H1 (cell line): ENCODE measurements around the gene TMEM140. TPM values are rescaled to one million over a fixed set of nuclear protein-coding genes. Genes with fewer than 3 reads are reported as not detected.

Experiments used
- CTCF ChIA-PET: fragments of 300-600 bp; sonication (Branson Sonifier 250); formaldehyde crosslinking; loops from one replicate; lab custom pipeline; 2021; ENCODE audit not compliant: partially characterized antibody; lab: Charles Lee
- POLR2A ChIA-PET: fragments of 300-600 bp; sonication (Branson Sonifier 250); formaldehyde crosslinking; loops from one replicate; lab custom pipeline; 2021; ENCODE audit warnings: inconsistent platforms; ENCODE audit not compliant: partially characterized antibody; lab: Charles Lee
- DNase-seq, 2 experiments: peaks; one replicate each; pipeline versions ENCODE4 v3.0.0 to v3.0.0-alpha.2; 2010 to 2022; ENCODE audit warnings: low spot score in 2 of 2, low read depth in 1 of 2, mixed read lengths in 1 of 2
- FAIRE-seq: peaks from 2 replicates; lab custom pipeline; 2011; peaks lifted over from hg19 to GRCh38; lab: Jason Lieb, UNC
- H2AFZ ChIP-seq: 2 replicates; pipeline ENCODE4 v1.8.1; 2012; ENCODE audit warnings: low read length, inconsistent platforms
- H2AK5ac ChIP-seq: 2 replicates; pipeline ENCODE4 v1.6.1; 2013; ENCODE audit warnings: low read depth, low read length
- H2BK120ac ChIP-seq: replicated peaks from 2 replicates; pipeline ENCODE3; 2013; ENCODE audit warnings: low read depth, low read length, inconsistent platforms
- H2BK12ac ChIP-seq: 2 replicates; pipeline ENCODE4 v1.6.1; 2013; ENCODE audit warnings: low read depth, low read length
- H2BK15ac ChIP-seq: 2 replicates; pipeline ENCODE4 v1.6.1; 2013; ENCODE audit warnings: low read length
- H2BK20ac ChIP-seq: 2 replicates; pipeline ENCODE4 v1.6.1; 2013; ENCODE audit warnings: low read length
- H2BK5ac ChIP-seq: 2 replicates; pipeline ENCODE4 v1.6.1; 2013; ENCODE audit warnings: low read depth, low read length
- H3K14ac ChIP-seq: 2 replicates; pipeline ENCODE4 v1.6.1; 2013; ENCODE audit warnings: inconsistent platforms; ENCODE audit not compliant: insufficient read length
- H3K18ac ChIP-seq: 2 replicates; pipeline ENCODE4 v1.6.1; 2013; ENCODE audit warnings: low read length; ENCODE audit errors: extremely low read depth
- H3K23ac ChIP-seq: 2 replicates; pipeline ENCODE4 v1.6.1; 2013; ENCODE audit warnings: inconsistent platforms; ENCODE audit not compliant: insufficient read length
- H3K23me2 ChIP-seq: 2 replicates; pipeline ENCODE4 v1.6.1; 2013; ENCODE audit warnings: low read depth, low read length
- H3K27ac ChIP-seq: 2 replicates; pipeline ENCODE4 v1.6.1; 2011; ENCODE audit warnings: low read depth, low read length, inconsistent platforms
- H3K27me3 ChIP-seq, 4 experiments: replicated peaks in 1 of 4; 1 replicate in 1 of 4; 2 replicates in 3 of 4; pipeline versions ENCODE4 v1.6.1 to v1.8.1; 2011 to 2013; ENCODE audit warnings: low read length in 3 of 4, mild to moderate bottlenecking in 3 of 4, inconsistent platforms in 2 of 4, mixed read lengths in 2 of 4, moderate library complexity in 1 of 4; ENCODE audit not compliant: control insufficient read depth in 3 of 4, insufficient read depth in 3 of 4; ENCODE audit errors: extremely low read depth in 1 of 4
- H3K36me3 ChIP-seq, 4 experiments: 2 replicates each; pipeline versions ENCODE4 v1.6.1 to v1.8.1; 2011 to 2013; ENCODE audit warnings: mild to moderate bottlenecking in 4 of 4, low read length in 3 of 4, moderate library complexity in 2 of 4, control low read depth in 1 of 4, inconsistent platforms in 1 of 4; ENCODE audit not compliant: insufficient read depth in 4 of 4, control insufficient read depth in 2 of 4
- H3K4ac ChIP-seq: replicated peaks from 2 replicates; pipeline ENCODE3; 2013; ENCODE audit warnings: low read length, low read depth, mixed read lengths, inconsistent platforms; ENCODE audit not compliant: insufficient read length
- H3K4me1 ChIP-seq, 4 experiments: replicated peaks in 1 of 4; 1 replicate in 1 of 4; 2 replicates in 3 of 4; pipeline versions ENCODE4 v1.6.1 to v1.8.1; 2011 to 2013; ENCODE audit warnings: low read length in 3 of 4, inconsistent platforms in 2 of 4, mixed read lengths in 1 of 4; ENCODE audit not compliant: insufficient read depth in 4 of 4, control insufficient read depth in 3 of 4
- H3K4me2 ChIP-seq, 2 experiments: 2 replicates each; pipeline versions ENCODE4 v1.6.1 to v1.8.1; 2011 to 2013; ENCODE audit warnings: low read depth in 2 of 2, low read length in 2 of 2, control low read depth in 1 of 2, inconsistent platforms in 1 of 2, mild to moderate bottlenecking in 1 of 2; ENCODE audit not compliant: insufficient read depth in 1 of 2
- H3K4me3 ChIP-seq, 4 experiments: fragments of 200-600, 300-600 bp in 1 of 4; sonication (generic), shearing (Covaris generic), sonication (Bioruptor Twin) in 1 of 4; 2 replicates each; pipeline versions ENCODE4 v1.5.1 to v1.8.1; 2011 to 2016; ENCODE audit warnings: low read length in 4 of 4, low read depth in 3 of 4, control low read depth in 2 of 4, inconsistent platforms in 2 of 4, mild to moderate bottlenecking in 2 of 4, mixed read lengths in 1 of 4, moderate library complexity in 1 of 4; ENCODE audit not compliant: insufficient read depth in 2 of 4; ENCODE audit errors: extremely low read depth in 1 of 4
- H3K56ac ChIP-seq: replicated peaks from 2 replicates; pipeline ENCODE3; 2013; ENCODE audit warnings: low read depth, mild to moderate bottlenecking, mixed read lengths, low read length, inconsistent platforms; ENCODE audit not compliant: insufficient read length
- H3K79me1 ChIP-seq: 2 replicates; pipeline ENCODE4 v1.6.1; 2013; ENCODE audit warnings: low read depth, low read length, control low read depth
- H3K79me2 ChIP-seq, 2 experiments: 2 replicates each; pipeline versions ENCODE4 v1.6.1 to v1.8.1; 2012 to 2013; ENCODE audit warnings: low read length in 2 of 2, mild to moderate bottlenecking in 2 of 2, inconsistent platforms in 1 of 2; ENCODE audit not compliant: insufficient read depth in 2 of 2, control insufficient read depth in 1 of 2
- H3K9ac ChIP-seq, 4 experiments: replicated peaks in 1 of 4; 1 replicate in 1 of 4; 2 replicates in 3 of 4; pipeline versions ENCODE4 v1.6.1 to v1.8.1; 2011 to 2013; ENCODE audit warnings: low read depth in 3 of 4, low read length in 3 of 4, control low read depth in 2 of 4, mild to moderate bottlenecking in 2 of 4, moderate library complexity in 2 of 4, inconsistent platforms in 1 of 4; ENCODE audit errors: extremely low read depth in 1 of 4
- H3K9me3 ChIP-seq, 2 experiments: 2 replicates each; pipeline versions ENCODE4 v1.6.1 to v1.8.1; 2012 to 2013; ENCODE audit warnings: mild to moderate bottlenecking in 2 of 2, moderate library complexity in 2 of 2, control low read depth in 1 of 2, inconsistent platforms in 1 of 2, low read depth in 1 of 2, low read length in 1 of 2, mixed read lengths in 1 of 2; ENCODE audit not compliant: insufficient read depth in 2 of 2
- H4K20me1 ChIP-seq, 2 experiments: replicated peaks in 1 of 2; 2 replicates each; pipeline versions ENCODE3 to v1.8.1; 2011 to 2013; ENCODE audit warnings: inconsistent platforms in 2 of 2, low read length in 2 of 2, mild to moderate bottlenecking in 1 of 2; ENCODE audit not compliant: insufficient read depth in 2 of 2, control insufficient read depth in 1 of 2
- H4K5ac ChIP-seq: 2 replicates; pipeline ENCODE4 v1.6.1; 2013; ENCODE audit warnings: low read length, low read depth, mixed read lengths, inconsistent platforms; ENCODE audit not compliant: insufficient read length
- H4K8ac ChIP-seq: 2 replicates; pipeline ENCODE4 v1.8.0; 2013; ENCODE audit warnings: mild to moderate bottlenecking, moderate library complexity, low read length, inconsistent platforms; ENCODE audit not compliant: insufficient read depth; ENCODE audit errors: extremely low read depth
- H4K91ac ChIP-seq: replicated peaks from 2 replicates; pipeline ENCODE3; 2013; ENCODE audit warnings: low read length, mixed read lengths, inconsistent platforms; ENCODE audit not compliant: insufficient read length
- ASH2L ChIP-seq: fragments of 200-600, 300-600 bp; sonication (generic); IDR thresholded peaks from one replicate; pipeline ENCODE4 v1.7.1; 2017; ENCODE audit warnings: low read length
- CHD2 ChIP-seq: IDR thresholded peaks from 2 replicates; pipeline ENCODE4 v1.6.1; 2012; ENCODE audit warnings: low read length, improper control_type of control experiment
- EZH2 ChIP-seq: fragments of 200-600 bp; sonication (generic); IDR thresholded peaks from 2 replicates; pipeline ENCODE4 v1.7.1; 2012; ENCODE audit warnings: low read depth, mild to moderate bottlenecking, moderate library complexity, low read length, inconsistent platforms; ENCODE audit not compliant: severe bottlenecking
- GABPA ChIP-seq: IDR thresholded peaks from 2 replicates; pipeline ENCODE4 v1.6.1; 2011; ENCODE audit warnings: mild to moderate bottlenecking, low read length, moderate library complexity, borderline replicate concordance; ENCODE audit not compliant: insufficient read depth
- GTF2F1 ChIP-seq: IDR thresholded peaks from 2 replicates; pipeline ENCODE4 v1.6.1; 2012; ENCODE audit warnings: low read depth, low read length, improper control_type of control experiment, borderline replicate concordance
- JUND ChIP-seq: IDR thresholded peaks from 2 replicates; pipeline ENCODE4 v1.6.1; 2011; ENCODE audit warnings: mild to moderate bottlenecking, improper control_type of control experiment, low read length
- KDM1A ChIP-seq: fragments of 200-600, 300-600 bp; sonication (generic); IDR thresholded peaks from 2 replicates; pipeline ENCODE4 v1.7.1; 2016; ENCODE audit warnings: mild to moderate bottlenecking, low read length, borderline replicate concordance
- KDM4A ChIP-seq: IDR thresholded peaks from one replicate; pipeline ENCODE4 v1.7.1; 2012; ENCODE audit warnings: low read depth, mild to moderate bottlenecking, moderate library complexity, low read length, inconsistent platforms; ENCODE audit not compliant: severe bottlenecking
- NRF1 ChIP-seq: IDR thresholded peaks from 2 replicates; pipeline ENCODE4 v1.6.1; 2011; ENCODE audit warnings: mild to moderate bottlenecking, low read depth, low read length, improper control_type of control experiment
- RXRA ChIP-seq: IDR thresholded peaks from 2 replicates; pipeline ENCODE4 v1.6.1; 2011; ENCODE audit warnings: low read depth, mild to moderate bottlenecking, low read length, moderate library complexity; ENCODE audit not compliant: insufficient read depth
- SIN3A ChIP-seq, 2 experiments: IDR thresholded peaks in 1 of 2; conservative IDR thresholded peaks in 1 of 2; 2 replicates each; pipeline ENCODE4 v1.6.1; 2011 to 2012; ENCODE audit warnings: low read length in 2 of 2, improper control_type of control experiment in 1 of 2, low read depth in 1 of 2, mild to moderate bottlenecking in 1 of 2
- SIX5 ChIP-seq: IDR thresholded peaks from 2 replicates; pipeline ENCODE4 v1.6.1; 2011; ENCODE audit warnings: mild to moderate bottlenecking, low read depth, low read length
- SP2 ChIP-seq: IDR thresholded peaks from 2 replicates; pipeline ENCODE4 v1.6.1; 2012; ENCODE audit warnings: mild to moderate bottlenecking, low read length, inconsistent platforms
- ZNF274 ChIP-seq: IDR thresholded peaks from 2 replicates; pipeline ENCODE4 v1.7.0; 2012; ENCODE audit warnings: low read length, borderline replicate concordance; ENCODE audit errors: extremely low read depth
- WGBS, 2 experiments: shearing (Covaris generic) in 1 of 2; methylation state at CpG; one replicate each; pipeline versions ENCODE4 v1.1.6 to v1.1.7; 2013 to 2015; ENCODE audit warnings: low lambda C conversion rate in 2 of 2, mixed read lengths in 2 of 2, inconsistent platforms in 1 of 2, low coverage in 1 of 2, missing lambda C conversion rate in 1 of 2; ENCODE audit not compliant: insufficient replicate concordance in 2 of 2, insufficient coverage in 1 of 2, insufficient read length in 1 of 2; ENCODE audit errors: extremely low coverage in 1 of 2, missing lambda C conversion rate in 1 of 2; 5-methylcytosine and 5-hydroxymethylcytosine counted together
- polyA plus RNA-seq, 7 experiments: library from polyadenylated mRNA; depleted of rRNA in 3 of 7; stranded (reverse) in 5 of 7; unstranded in 2 of 7; fragments of >200 nt in 5 of 7; fragments of 200-250 nt in 2 of 7; gene quantifications; 1 replicate in 5 of 7; 2 replicates in 1 of 7; 4 replicates in 1 of 7; pipeline versions ENCODE4 v1.2.1 to v1.2.3, GENCODE V29; 2011 to 2013; ENCODE audit warnings: missing spikeins in 2 of 7, mixed read lengths in 2 of 7
- total RNA-seq: library from RNA; stranded (reverse); fragmentation: NEBNext Ultra II Directional; extraction: Animal tissue kit (Norgen Biotek cat#: 25700); gene quantifications from 2 replicates; pipeline ENCODE4 v1.2.1, GENCODE V29; 2021

The TMEM140 gene
- total and polyA plus RNA-seq, 2 of the 8 experiments (the other 6 are each of a cell fraction or from before 2014, with no cell fraction given): not detected

GRCh38 chr7:135184254-135184841 lies 36.5 kb downstream of the TMEM140 start:
- no peaks in the 10 kb centered on the region for H3K4me1 ChIP-seq
- H2AK5ac ChIP-seq: no peak overlapping the region
- H2BK5ac ChIP-seq: no peak overlapping the region
- no peak overlapping the region for H3K14ac ChIP-seq
- H2BK15ac ChIP-seq: no peak overlapping the region
- peaks cover 2 to 13% (median 2%) of the 10 kb centered on the region in 4 experiments; a peak in 5 of 8 replicates for H3K36me3 ChIP-seq
- 85% methylated on average over 5 of the region's 5 CpGs; no CpG with 5 or more reads in 1 of the 2 experiments for WGBS, 2 experiments
- ChIA-PET CTCF (interaction anchor here (1.1 kb wide), 1 partner anchor 16 kb away, joined by 5 read pairs; no protein-coding TSS in a partner anchor), POLR2A (interaction anchor here (1.2 kb wide), 1 partner anchor 90 kb away, joined by 3 read pairs; no protein-coding TSS in a partner anchor)
- H3K4me2 ChIP-seq: no peak overlapping the region
- no peak overlapping the region for H2BK20ac ChIP-seq
- no peaks in the 10 kb centered on the region for H3K79me1 ChIP-seq
- H3K9ac ChIP-seq: no peak overlapping the region
- H3K4me3 ChIP-seq: no peak overlapping the region
- H3K27ac ChIP-seq: no peak overlapping the region
- no peak overlapping the region for H4K5ac ChIP-seq
- FAIRE-seq: no peak
- H2BK12ac ChIP-seq: no peak overlapping the region
- no peak overlapping the region for H3K4ac ChIP-seq
- peaks cover 22 to 33% of the 10 kb centered on the region in 2 experiments for H3K9me3 ChIP-seq
- no peaks in the 10 kb centered on the region for H3K23me2 ChIP-seq
- H2AFZ ChIP-seq: no peak overlapping the region
- H3K18ac ChIP-seq: no peak overlapping the region
- no peak overlapping the region for H3K56ac ChIP-seq
- H4K8ac ChIP-seq: no peak overlapping the region
- H3K79me2 ChIP-seq: no peaks in the 10 kb centered on the region
- H4K91ac ChIP-seq: no peak overlapping the region
- no peak overlapping the region for H3K23ac ChIP-seq
- H2BK120ac ChIP-seq: no peak overlapping the region
- no peaks in the 10 kb centered on the region for H4K20me1 ChIP-seq
- H3K27me3 ChIP-seq: no peaks in the 10 kb centered on the region
- no peak for DNase-seq
- TF ChIP-seq ZNF274 (no peak), SP2 (no peak), KDM1A (no peak), JUND (no peak), RXRA (no peak), SIX5 (no peak), NRF1 (no peak), GABPA (no peak), SIN3A (conservative IDR thresholded peaks at IDR 0.05 in 1 of 2, IDR thresholded peaks at IDR 0.05 in 1 of 2; ENCODE audit: low read depth in 1 of 2, low read length in 2 of 2) (no peak), CHD2 (no peak), KDM4A (no peak), GTF2F1 (no peak), EZH2 (no peak), ASH2L (no peak)
